HG02870 (cell line): ENCODE results near the gene ZNF497.

Experiments
- ATAC-seq: cut with Tn5 transposase; IDR thresholded peaks from one replicate; pipeline ENCODE4 v1.9.1; 2021; ENCODE audit warnings: mild to moderate bottlenecking, moderate library complexity; ENCODE audit not compliant: unreplicated experiment

Gene ZNF497

DNA sequence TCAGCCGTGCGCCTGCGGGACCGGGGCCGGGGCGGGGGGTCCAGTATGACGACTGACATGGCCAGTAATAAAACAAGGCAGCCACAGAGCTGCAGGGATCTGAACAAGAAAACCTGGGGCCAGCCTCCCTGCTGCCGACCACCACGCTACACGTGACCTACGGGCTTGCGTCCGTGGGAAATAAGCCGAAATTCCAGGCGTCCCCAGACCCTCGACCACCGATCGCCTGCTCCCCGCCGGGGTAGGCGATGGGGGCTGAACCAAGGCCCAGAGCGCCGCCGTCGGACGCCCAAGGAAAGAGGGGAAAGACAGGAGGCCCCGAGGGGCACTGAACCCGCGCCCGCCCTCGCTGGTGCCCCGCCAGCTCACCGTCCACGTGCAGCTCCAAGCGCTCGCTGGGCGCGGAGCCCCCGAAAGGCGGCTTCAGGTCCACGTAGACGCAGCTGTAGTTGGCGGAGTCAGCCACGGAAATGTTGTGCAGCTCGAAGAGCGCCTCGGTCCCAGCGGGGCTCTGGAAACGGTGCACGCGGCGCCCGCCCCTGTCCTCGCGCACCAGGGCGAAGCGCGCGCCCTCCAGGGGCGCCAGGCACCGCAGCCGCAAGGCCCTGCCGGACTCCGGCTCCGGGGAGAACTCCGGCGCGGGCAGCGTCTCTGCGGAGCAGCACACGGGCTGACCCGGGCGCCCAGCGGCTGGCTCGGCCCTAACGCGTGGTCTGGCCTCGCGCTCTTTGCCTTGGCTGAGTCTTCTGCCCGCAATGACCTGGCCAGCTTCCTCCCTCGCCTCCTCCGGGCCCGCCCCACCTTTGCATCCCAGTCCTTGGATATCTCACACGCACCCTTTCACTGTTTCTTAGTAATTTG lies 12.3 kb downstream of the ZNF497 start:
- ATAC-seq = no peak

DNA sequence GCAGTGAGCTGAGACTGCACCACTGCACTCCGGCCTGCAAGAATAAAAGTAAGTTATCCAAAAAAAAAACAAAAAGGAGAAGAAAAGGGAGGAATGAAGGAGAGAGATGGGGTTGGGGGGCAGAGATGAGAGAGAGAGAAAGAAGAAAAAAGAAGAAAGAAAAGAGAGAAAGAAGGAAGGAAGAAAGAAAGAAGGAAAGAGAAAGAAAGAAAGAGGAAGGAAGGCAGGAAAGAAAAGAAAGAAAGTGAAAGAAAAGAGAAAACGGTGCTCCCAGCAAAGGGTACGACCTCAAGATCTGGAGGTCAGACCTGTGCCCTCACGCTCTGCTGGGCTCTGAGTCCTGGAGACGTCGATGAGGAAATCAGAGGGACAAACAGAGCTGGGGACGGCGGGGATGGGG lies 13.0 kb downstream of the ZNF497 start:
- no peak for ATAC-seq

DNA sequence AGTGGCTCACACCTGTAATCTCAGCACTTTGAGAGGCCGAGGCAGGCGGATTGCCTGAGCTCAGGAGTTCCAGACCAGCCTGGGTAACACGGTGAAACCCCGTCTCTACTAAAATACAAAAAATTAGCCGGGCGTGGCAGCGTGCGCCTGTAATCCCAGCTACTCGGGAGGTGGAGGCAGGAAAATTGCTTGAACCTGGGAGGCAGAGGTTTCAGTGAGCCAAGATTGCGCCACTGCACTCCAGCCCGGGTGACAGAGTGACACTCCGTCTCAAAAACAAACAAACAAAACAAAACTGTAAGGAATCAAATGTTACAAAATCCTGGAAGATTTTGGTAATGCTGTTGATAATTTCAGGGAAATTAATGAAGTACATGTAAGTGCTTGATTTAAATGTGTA lies 14.5 kb downstream of the ZNF497 start:
- peak; percentile 9 for ATAC-seq

DNA sequence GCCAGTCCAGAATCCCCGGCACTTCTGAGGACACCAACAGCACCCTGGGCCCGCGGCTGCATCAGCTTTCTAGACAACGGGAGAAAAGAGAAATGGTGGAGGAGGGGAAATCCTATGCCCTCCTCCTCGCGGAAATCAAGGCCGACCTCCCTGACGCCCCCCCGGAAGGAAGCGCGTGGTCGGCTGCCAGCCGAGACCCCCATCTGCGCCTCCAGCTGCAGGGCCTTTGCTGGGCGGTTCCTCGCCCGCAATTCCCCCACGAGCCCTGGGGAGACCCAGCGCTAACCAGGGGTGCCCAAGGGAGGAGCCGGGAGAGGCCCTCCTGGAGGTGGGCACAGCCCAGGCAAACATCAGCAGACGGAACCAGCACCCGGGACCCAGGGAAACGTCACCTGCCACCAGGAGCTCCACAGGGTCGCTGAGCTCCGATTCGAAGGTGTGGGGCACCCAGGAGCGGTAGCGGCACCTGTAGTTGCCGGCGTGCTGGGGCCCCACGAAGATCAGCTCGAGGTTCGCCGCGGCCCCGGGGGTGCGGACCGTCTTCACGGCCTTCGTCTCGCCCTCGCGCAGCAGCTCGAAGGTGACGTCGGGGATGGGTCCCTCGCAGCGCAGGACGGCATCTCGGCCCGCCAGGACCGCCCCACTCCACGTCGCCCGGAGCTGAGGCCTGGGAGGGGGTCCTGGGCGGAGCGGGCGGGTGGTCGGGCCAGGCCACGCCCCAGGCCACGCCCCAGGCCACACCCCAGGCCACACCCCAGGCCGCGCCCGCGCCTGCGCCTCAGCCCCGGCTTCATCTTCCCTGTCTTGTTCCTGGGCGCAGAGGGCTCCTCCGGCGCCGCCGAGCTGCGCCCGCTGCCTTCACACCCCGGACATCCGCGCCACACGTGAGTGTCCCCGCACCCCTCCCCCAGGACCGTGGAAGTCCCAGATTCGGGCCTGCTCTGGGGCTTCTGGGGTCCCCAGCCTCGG lies 15.3 kb downstream of the ZNF497 start:
- ATAC-seq = peak; percentile 82

DNA sequence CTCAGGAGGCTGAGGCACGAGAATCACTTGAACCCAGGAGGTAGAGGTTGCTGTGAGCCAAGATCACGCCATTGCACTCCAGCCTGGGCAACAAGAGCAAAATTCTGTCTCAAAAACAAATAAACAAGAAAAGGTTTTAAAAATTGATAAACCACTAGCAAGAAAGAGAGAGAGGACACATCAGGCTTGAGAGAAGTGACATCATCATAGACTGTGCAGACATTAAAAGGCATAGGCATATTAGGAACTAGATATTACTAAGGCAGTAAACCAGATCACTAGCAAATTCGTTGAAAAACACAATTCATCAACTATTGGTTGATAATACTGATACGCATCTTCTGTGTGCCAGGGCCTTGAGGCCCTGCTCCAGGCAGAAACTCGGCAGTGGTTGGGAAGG lies 17.0 kb downstream of the ZNF497 start:
- no peak for ATAC-seq

DNA sequence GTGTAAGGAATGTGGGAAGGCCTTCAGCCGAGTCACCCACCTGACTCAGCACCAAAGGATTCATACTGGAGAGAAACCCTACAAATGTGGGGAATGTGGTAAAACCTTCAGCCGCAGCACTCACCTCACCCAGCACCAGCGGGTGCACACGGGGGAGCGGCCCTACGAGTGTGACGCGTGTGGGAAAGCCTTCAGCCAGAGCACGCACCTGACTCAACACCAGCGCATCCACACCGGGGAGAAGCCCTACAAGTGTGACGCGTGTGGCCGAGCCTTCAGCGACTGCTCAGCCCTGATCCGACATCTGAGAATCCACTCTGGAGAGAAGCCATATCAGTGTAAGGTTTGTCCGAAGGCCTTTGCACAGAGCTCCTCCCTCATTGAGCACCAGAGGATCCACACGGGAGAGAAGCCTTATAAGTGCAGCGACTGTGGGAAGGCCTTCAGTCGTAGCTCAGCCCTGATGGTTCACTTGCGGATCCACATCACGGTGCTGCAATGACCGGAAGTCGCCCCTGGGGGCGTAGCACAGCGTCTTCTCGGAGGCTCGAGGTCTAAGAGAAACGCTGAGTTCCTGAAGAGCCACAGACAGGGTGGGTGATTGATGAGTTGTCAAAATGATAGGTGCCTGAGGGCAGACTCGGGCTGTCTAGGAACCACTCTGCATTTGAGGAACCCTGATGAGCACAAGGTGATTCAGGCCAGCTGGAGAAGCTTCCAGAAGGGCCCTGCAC lies 23.6 kb downstream of the ZNF497 start:
- no peak for ATAC-seq

DNA sequence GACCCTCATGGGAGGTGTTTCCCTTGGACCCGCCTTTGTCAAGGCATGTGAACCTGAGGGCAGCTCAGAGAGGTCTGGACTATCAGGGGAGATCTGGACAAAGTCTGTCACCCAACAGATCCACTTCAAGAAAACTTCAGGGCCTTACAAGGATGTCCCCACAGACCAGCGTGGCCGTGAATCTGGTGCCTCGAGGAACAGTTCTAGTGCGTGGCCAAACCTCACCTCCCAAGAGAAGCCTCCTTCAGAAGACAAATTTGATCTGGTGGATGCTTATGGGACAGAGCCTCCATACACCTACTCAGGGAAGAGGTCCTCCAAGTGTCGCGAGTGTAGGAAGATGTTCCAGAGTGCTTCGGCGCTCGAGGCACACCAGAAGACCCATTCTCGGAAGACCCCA lies 24.2 kb downstream of the ZNF497 start:
- no peak for ATAC-seq

DNA sequence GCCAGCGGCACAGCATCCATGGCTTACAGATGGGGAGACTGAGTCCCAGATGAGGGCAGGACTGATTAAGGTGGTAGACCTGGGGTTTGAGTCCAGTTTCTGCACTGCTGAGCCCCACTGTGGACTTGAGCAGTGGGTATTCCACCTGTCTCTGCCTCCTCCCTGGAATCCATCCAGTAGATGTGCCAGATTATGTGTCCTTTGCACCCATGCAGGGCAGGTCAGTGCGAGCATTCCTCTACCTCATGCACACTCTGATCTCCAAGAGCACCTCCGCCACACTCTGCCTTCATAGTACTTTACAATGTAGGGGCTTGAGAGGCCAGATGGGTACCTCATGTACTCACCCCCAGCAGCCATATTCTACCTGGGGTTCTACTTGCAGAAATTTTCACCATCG lies 25.7 kb downstream of the ZNF497 start:
- no peak for ATAC-seq

DNA sequence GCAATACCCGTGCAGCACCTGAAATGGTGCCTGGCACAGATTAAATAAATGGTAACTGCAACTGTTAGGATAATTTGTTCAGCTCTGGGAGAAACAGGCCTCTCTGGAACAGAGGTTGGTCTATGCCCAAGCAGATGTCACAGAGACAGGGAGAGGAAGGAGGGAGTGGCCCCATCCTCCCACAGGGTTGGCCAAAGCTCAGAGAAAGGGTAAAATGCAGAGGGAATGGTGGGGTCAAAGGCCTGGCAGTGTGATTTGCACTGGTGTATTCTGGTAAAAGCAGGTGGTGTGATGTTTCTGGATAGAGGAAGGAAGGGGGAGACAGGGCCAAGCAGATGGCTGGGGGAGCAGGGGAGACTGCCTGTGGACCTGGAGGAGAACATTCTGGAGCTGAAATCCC lies 26.3 kb downstream of the ZNF497 start:
- no peak for ATAC-seq

DNA sequence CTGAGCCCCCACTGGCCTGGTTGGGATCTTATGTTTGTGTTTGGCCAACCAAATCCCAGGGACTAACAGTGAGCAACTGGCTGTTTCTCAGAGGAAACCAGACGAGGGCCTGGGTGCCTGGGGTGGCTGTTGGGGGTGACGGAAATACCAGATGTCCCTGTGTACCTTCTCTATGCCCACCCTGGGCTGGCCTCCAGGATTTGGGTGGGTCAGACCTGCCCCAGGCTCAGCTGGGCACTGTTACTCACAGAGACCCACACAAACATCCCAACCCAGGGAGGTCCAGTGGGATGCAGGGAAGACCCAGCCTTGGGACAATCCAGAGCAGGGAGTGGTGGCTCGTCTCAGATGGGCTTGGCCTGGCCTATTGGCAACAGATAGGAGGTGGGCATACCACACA lies 26.9 kb downstream of the ZNF497 start:
- no peak for ATAC-seq

DNA sequence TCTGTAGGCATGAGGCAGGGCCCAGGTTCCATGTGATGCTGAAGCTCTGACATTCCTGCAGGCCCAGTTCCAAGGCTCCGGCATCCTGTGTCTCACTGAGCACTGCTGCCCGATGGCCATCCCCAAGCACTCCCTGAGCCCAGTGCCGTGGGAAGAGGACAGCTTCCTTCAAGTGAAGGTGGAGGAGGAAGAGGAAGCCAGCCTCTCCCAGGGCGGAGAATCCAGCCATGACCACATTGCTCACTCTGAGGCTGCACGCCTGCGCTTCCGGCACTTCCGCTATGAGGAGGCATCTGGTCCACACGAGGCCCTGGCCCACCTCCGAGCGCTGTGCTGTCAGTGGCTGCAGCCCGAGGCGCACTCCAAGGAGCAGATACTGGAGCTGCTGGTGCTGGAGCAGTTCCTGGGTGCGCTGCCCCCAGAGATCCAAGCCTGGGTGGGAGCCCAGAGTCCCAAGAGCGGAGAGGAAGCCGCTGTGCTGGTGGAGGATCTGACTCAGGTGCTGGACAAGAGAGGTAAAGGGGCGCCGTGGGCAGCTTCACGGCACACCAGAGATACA lies 27.8 kb downstream of the ZNF497 start:
- ATAC-seq = no peak

DNA sequence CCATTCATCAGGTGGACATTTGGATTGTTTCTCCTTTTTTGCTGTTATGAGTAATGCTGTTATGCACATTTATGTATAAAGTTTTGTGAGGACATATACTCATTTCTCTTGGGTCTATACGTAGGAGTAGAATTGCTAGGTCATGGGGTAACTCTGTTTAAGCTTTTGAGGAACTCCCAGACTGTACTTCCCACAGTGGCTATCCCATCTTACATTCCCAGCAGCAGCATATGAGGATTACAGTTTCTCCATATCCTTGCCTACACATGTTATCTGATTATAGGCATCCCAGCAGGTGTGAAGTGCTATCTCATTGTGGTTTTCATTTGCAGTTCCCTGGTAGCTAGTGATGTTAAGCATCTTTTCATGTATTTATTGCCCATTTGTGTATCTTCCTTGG lies 29.9 kb downstream of the ZNF497 start:
- no peak for ATAC-seq

DNA sequence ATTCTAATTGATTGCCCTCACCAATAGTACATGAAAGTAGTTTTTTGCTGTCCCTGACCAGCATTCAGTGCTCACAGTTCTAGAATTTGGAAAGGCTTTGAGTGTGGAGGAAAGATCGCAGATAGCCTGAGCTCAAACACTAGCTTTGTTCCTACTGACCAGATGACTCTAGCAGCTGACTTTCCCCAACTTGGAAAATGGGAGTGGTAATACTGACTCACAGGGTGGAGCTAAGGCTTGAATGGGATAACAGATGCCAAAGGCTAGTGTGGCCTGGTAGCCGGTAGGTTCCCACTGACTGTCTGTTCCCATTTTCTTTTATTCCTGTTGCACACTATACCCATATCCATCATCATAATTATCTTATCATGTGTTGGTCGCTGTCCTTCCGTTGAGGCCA lies 32.1 kb downstream of the ZNF497 start:
- ATAC-seq = no peak

DNA sequence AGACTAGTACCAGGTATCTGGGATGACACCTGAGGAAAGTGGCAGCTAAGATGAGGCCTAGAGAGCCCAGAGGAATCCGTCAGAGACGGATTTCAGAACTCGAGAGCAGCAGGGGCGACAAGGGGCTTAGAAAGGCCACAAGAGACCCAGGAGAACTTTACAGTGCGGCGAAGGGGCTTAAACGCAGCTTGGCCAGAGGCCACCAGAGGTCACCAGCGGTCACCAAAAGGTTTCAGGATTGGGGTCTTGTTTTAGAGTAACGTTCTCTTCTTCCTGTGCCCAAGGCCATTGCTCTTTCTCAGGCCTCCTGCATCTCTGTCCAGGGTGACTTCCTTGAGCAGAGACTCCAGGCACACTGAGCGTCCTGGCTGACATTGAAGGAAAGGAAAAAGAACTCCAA lies 33.6 kb downstream of the ZNF497 start:
- no peak for ATAC-seq

DNA sequence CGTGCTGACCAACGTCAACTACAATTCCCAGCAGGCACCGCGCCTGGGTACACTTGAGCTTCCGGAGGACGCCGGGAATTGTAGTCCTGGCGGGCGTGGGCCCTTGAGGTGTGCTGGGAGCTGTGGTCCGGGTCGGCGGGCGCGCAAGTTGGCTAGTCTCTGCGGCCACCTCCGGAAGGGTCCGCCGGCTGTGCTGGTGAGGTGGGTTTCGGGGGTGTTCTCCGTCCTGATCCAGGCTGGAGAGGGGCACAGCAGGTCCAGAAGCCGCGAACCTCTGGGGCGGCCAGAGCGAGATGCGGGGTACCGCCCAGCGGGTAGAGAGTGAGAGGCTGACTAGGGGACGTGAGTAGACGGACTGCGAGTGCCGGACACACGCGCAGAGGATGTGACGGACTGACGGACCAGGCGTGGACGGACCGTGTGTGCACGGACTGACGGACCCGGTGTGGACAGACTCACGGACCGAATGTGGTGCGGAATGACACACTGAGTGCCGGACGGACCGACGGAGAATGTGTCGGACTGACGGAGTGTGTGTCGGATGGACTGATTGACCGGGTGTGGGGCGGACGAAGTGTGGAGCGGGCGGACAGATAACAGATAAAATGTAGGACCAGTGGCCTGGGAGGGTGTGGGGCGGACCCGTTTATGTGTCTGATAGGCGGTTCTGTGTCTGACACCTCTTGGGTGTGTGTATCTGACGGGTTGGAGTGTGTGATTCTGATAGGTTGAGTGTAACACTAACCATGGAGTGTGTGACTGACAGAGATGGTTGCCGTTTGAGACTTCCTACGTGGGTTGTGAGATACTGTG lies 35.4 kb downstream of the ZNF497 start, which contains the start of gene ZSCAN22:
ZSCAN22 (plus strand) TSS at position 81 of the 813 bp plus-strand sequence. CDS start 7,809 bp downstream, outside the sequence.
- ATAC-seq = peak; percentile 89

DNA sequence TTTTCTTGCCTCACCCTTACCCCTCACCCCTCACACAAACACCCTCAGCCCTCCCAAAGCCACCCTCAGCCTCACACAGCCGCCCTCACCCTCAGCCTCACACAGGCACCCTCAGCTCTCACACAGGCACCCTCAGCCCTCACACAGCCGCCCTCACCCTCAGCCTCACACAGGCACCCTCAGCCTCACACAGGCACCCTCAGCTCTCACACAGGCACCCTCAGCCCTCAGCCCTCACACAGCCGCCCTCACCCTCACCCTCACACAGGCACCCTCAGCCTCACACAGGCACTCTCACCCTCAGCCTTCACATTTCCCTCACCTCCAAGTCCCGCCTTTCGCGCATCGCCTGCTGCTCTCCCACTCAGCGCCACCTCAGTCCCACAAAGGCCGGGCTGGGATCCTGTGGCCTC lies 36.0 kb downstream of the ZNF497 start:
- no peak for ATAC-seq

DNA sequence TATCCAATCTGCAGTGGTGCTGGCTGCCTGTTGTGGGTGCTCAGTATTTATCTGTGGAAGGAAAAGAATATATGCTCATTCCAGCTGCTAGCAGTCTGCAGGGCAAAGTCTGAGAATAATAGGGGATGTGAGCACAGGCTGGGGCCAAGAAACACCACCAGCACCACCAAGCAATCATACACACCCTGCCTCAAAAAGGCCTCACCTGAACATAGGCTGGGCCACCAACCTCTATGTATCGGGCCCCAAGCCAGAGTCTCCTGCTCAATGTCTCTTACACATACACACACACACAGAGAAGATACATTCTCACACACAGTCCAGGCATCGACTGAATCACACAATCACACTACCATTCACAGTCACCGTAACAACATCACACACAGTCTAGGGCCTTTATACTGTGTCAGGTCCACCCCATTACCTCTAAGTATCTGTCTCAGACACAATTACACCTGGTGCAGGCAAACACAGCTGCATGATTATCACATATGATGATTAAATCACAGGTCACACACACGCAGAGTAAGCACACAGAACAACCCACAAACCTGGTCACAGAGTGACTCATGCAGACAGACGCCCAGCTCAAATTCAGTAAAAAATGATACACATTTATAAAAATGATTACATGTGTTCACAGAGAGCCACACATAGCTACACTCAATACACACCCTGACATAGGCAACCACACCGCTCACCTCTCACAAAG lies 37.1 kb downstream of the ZNF497 start:
- no peak for ATAC-seq

DNA sequence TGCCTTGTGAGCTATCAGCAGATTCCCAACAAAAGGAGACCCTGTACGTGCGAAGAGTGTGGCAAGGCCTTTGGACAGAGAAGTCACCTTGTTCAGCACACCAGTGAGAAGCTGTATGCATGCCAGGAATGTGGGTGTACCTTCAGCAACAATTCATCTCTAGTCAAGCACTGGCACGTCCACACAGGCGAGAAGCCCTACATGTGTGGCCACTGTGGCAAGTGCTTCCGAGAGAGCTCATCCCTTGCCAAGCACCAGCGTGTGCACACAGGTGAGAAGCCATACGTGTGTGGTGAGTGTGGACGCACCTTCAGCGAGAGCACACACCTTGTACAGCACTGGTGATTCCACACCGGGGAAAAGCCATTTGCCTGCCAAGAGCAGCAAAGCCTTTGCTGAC lies 43.3 kb downstream of the ZNF497 start:
- ATAC-seq = no peak

DNA sequence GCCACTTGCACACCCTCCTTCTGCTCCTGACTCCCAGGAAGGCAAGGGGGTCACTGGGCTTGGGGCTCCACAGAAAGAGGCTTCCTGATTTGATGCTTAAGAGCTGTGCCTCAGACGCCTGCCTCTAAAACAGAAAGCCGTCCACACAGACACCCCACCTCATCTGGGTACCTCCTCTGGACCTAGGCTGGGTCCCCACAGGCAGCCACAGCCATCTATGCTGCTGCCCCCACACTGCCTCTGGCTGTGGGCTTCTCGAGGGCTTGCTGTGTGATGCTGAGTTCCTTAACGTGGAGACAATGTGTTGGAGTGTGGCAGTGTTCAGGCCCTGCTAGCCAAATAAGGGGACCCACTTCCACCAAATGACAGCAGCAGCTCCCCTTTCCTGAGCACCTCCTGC lies 44.3 kb downstream of the ZNF497 start:
- ATAC-seq = no peak
